Panc1 (cell line): Measurements from ENCODE around the gene TMEM62. TPM values are rescaled to one million over a fixed set of nuclear protein-coding genes. Genes with fewer than 3 reads are reported as not detected.
"Not testable (repeated sequence)": the region's sequence is repeated elsewhere in the genome, so short reads cannot be mapped to it uniquely, and the experiment has no call there.

Experiments
- ATAC-seq: fragments of 200-7000 bp; cut with Tn5 transposase; 2 replicates; pipeline ENCODE4 v1.9.1; 2020; ENCODE audit warnings: mild to moderate bottlenecking, moderate library complexity
- BruUV-seq: library from RNA; stranded (reverse); fragments of 400-500 nt; replicated peaks from 2 replicates; lab custom pipeline; 2021; lab: Mats Ljungman, UMichigan
- CTCF ChIA-PET: fragments of 300-600 bp; sonication (Branson Sonifier 250); formaldehyde crosslinking; loops from one replicate; lab custom pipeline; 2022; ENCODE audit warnings: antibody characterized with exemption; lab: Charles Lee
- POLR2A ChIA-PET: fragments of 300-600 bp; sonication (Branson Sonifier 250); formaldehyde crosslinking; loops from one replicate; lab custom pipeline; 2022; ENCODE audit warnings: antibody characterized with exemption; lab: Charles Lee
- DNase-seq: peaks from one replicate; pipeline ENCODE4 v3.0.0-alpha.2; 2010; ENCODE audit warnings: low read depth, low spot score
- H3K27ac ChIP-seq: 2 replicates; pipeline ENCODE4 v1.5.1; 2011; ENCODE audit warnings: mild to moderate bottlenecking, low read length, inconsistent platforms
- H3K27me3 ChIP-seq: fragments of 200-500 bp; sonication (Bioruptor generic); 2 replicates; pipeline ENCODE4 v1.6.0; 2014; ENCODE audit warnings: low read length, inconsistent platforms; ENCODE audit not compliant: control insufficient read depth, insufficient read depth
- H3K36me3 ChIP-seq: fragments of 200-500 bp; sonication (Bioruptor generic); 2 replicates; pipeline ENCODE4 v1.5.1; 2014; ENCODE audit warnings: inconsistent platforms, mild to moderate bottlenecking, low read length, moderate library complexity; ENCODE audit not compliant: control insufficient read depth, insufficient read depth
- H3K4me1 ChIP-seq: 2 replicates; pipeline ENCODE4 v1.5.1; 2011; ENCODE audit warnings: inconsistent platforms, mild to moderate bottlenecking, low read length, moderate library complexity; ENCODE audit not compliant: control insufficient read depth, insufficient read depth
- H3K4me3 ChIP-seq, 2 experiments: 2 replicates each; pipeline ENCODE4 v1.5.1; 2011 to 2012; ENCODE audit warnings: low read depth in 2 of 2, low read length in 2 of 2, mild to moderate bottlenecking in 2 of 2, inconsistent platforms in 1 of 2, moderate library complexity in 1 of 2
- H3K9me3 ChIP-seq: fragments of 200-500 bp; sonication (Bioruptor generic); 2 replicates; pipeline ENCODE4 v1.5.1; 2014; ENCODE audit warnings: low read depth, mild to moderate bottlenecking, inconsistent platforms, low read length, moderate library complexity; ENCODE audit not compliant: control insufficient read depth, insufficient read depth
- POLR2AphosphoS5 ChIP-seq: IDR thresholded peaks from 2 replicates; pipeline ENCODE4 v1.6.1; 2012; ENCODE audit warnings: mild to moderate bottlenecking, low read depth, low read length, moderate library complexity
- SIN3A ChIP-seq: IDR thresholded peaks from 2 replicates; pipeline ENCODE4 v1.6.1; 2012; ENCODE audit warnings: low read depth, mild to moderate bottlenecking, low read length, moderate library complexity, borderline replicate concordance; ENCODE audit not compliant: insufficient read depth
- TCF7L2 ChIP-seq: IDR thresholded peaks from 2 replicates; pipeline ENCODE4 v1.6.1; 2011; ENCODE audit warnings: mild to moderate bottlenecking, low read depth, low read length, inconsistent platforms
- in situ Hi-C: cut with HindIII; loops from 2 replicates; pipeline ENCODE4 v1.10.0; 2016; ENCODE audit warnings: low sequenced_read_pairs, low pct_unique_long_range_greater_than_20kb
- intact Hi-C: fragments of 100-400 bp; cut with micrococcal nuclease; formaldehyde crosslinking; loops from one replicate; pipeline ENCODE4 v1.10.0; 2022; ENCODE audit not compliant: unreplicated experiment
- total RNA-seq: library from RNA; stranded (reverse); gene quantifications from one replicate; pipeline ENCODE4 v1.2.1, GENCODE V29; 2021; ENCODE audit not compliant: unreplicated experiment
- TF ChIP-seq, protein P1 (sequence below): fragments of 450-650 bp; IDR thresholded peaks from 2 replicates; pipeline ENCODE4 v1.5.1; 2017; ENCODE audit warnings: mild to moderate bottlenecking
- TF ChIP-seq, protein P2 (sequence below), 2 experiments: IDR thresholded peaks; 2 replicates each; pipeline ENCODE4 v1.6.1; 2011 to 2012; ENCODE audit warnings: low read depth in 2 of 2, control low read depth in 1 of 2, low read length in 1 of 2, mild to moderate bottlenecking in 1 of 2, moderate library complexity in 1 of 2; ENCODE audit not compliant: insufficient read depth in 1 of 2

TMEM62 gene
- total RNA-seq, 1 experiment from 2014 or later: 20.4 TPM

DNA sequence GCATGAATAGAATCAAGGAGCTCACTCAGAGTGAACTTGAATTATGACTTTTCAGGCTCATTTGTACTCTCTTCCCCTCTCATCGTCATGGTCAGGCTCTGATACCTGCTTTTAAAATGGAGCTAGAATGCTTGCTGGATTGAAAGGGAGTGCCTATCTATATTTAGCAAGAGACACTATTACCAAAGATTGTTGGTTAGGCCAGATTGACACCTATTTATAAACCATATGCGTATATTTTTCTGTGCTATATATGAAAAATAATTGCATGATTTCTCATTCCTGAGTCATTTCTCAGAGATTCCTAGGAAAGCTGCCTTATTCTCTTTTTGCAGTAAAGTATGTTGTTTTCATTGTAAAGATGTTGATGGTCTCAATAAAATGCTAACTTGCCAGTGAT is 61.4 kb downstream of the TMEM62 start:
- Histone ChIP-seq H3K9me3 (no peaks in the 10 kb centered on the region), H3K27ac (no peak overlapping the region), H3K4me3 (no peak overlapping the region), H3K27me3 (no peaks in the 10 kb centered on the region), H3K36me3 (peaks cover 25% of the 10 kb centered on the region), H3K4me1 (no peaks in the 10 kb centered on the region)
- no peak for TF ChIP-seq POLR2AphosphoS5
- TF ChIP-seq, protein P1, sequence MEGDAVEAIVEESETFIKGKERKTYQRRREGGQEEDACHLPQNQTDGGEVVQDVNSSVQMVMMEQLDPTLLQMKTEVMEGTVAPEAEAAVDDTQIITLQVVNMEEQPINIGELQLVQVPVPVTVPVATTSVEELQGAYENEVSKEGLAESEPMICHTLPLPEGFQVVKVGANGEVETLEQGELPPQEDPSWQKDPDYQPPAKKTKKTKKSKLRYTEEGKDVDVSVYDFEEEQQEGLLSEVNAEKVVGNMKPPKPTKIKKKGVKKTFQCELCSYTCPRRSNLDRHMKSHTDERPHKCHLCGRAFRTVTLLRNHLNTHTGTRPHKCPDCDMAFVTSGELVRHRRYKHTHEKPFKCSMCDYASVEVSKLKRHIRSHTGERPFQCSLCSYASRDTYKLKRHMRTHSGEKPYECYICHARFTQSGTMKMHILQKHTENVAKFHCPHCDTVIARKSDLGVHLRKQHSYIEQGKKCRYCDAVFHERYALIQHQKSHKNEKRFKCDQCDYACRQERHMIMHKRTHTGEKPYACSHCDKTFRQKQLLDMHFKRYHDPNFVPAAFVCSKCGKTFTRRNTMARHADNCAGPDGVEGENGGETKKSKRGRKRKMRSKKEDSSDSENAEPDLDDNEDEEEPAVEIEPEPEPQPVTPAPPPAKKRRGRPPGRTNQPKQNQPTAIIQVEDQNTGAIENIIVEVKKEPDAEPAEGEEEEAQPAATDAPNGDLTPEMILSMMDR: no peak
- TF ChIP-seq TCF7L2: no peak
- TF ChIP-seq, protein P2, sequence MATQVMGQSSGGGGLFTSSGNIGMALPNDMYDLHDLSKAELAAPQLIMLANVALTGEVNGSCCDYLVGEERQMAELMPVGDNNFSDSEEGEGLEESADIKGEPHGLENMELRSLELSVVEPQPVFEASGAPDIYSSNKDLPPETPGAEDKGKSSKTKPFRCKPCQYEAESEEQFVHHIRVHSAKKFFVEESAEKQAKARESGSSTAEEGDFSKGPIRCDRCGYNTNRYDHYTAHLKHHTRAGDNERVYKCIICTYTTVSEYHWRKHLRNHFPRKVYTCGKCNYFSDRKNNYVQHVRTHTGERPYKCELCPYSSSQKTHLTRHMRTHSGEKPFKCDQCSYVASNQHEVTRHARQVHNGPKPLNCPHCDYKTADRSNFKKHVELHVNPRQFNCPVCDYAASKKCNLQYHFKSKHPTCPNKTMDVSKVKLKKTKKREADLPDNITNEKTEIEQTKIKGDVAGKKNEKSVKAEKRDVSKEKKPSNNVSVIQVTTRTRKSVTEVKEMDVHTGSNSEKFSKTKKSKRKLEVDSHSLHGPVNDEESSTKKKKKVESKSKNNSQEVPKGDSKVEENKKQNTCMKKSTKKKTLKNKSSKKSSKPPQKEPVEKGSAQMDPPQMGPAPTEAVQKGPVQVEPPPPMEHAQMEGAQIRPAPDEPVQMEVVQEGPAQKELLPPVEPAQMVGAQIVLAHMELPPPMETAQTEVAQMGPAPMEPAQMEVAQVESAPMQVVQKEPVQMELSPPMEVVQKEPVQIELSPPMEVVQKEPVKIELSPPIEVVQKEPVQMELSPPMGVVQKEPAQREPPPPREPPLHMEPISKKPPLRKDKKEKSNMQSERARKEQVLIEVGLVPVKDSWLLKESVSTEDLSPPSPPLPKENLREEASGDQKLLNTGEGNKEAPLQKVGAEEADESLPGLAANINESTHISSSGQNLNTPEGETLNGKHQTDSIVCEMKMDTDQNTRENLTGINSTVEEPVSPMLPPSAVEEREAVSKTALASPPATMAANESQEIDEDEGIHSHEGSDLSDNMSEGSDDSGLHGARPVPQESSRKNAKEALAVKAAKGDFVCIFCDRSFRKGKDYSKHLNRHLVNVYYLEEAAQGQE (IDR thresholded peaks at IDR 0.05; ENCODE audit: insufficient read depth in 1 of 2, low read depth in 2 of 2, low read length in 1 of 2): no peak
- TF ChIP-seq SIN3A: no peak
- in situ Hi-C loops (no loop called here), intact Hi-C loops (no loop called here)
- DNase-seq: no peak
- ChIA-PET POLR2A (no interaction called here), CTCF (interaction anchor here (1.6 kb wide), 1 partner anchor 9 kb away, joined by 8 read pairs; no protein-coding TSS in a partner anchor)
- ATAC-seq: no peak
- no TSS peak for BruUV-seq

DNA sequence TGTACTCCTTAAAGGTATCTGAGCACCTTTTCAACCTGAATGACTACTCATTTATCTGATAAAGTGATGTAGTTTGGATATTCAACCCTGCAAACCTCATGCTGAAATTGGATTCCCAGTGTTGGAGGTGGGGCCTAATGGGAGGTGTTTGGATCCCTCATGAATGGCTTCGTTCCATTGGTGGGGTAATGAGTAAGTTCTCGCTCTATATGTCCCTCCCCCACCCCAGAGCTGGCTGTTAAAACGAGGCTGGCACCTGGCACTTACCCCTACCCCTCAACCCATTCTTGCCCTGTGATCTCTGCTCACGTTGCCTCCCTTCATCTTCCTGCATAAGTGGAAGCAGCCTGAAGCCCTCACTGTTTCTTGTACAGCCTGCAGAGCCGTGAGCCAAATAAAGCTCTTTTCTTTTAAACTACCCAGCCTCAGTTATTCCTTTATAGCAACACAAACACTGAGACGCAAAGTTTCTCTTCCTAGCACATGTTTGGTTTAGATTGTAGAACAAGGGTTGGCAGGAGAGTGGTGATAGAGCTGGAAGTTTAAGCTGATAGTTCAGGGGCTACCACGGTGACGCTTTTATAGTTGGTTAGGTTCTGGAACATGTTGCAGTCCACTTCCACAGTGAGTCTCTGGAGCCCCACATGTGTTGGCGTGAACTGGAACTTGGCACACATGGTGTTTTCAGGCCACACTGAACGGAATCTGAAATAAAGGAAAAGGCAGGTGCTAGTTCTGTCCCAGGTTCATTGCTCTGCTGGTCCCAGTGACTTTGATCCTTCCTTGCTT is 63.6 kb downstream of the TMEM62 start:
- Histone ChIP-seq H3K4me1 (no peaks in the 10 kb centered on the region), H3K27me3 (no peaks in the 10 kb centered on the region), H3K27ac (no peak overlapping the region), H3K9me3 (no peaks in the 10 kb centered on the region), H3K36me3 (peaks cover 14% of the 10 kb centered on the region), H3K4me3 (no peak overlapping the region)
- TF ChIP-seq POLR2AphosphoS5: no peak
- TF ChIP-seq, protein P1: no peak
- TF ChIP-seq, protein P2 (IDR thresholded peaks at IDR 0.05; ENCODE audit: insufficient read depth in 1 of 2, low read depth in 2 of 2, low read length in 1 of 2): no peak
- TF ChIP-seq SIN3A: no peak
- TF ChIP-seq TCF7L2: no peak
- DNase-seq (no peak), ATAC-seq (no peak)
- BruUV-seq: no TSS peak
- intact Hi-C loops: no loop called here
- POLR2A ChIA-PET: interaction anchor here (0.6 to 0.7 kb wide), 2 partner anchors 102 to 313 kb away, joined by 5 to 7 read pairs; no protein-coding TSS in a partner anchor
- CTCF ChIA-PET: no interaction called here
- in situ Hi-C loops: no loop called here

DNA sequence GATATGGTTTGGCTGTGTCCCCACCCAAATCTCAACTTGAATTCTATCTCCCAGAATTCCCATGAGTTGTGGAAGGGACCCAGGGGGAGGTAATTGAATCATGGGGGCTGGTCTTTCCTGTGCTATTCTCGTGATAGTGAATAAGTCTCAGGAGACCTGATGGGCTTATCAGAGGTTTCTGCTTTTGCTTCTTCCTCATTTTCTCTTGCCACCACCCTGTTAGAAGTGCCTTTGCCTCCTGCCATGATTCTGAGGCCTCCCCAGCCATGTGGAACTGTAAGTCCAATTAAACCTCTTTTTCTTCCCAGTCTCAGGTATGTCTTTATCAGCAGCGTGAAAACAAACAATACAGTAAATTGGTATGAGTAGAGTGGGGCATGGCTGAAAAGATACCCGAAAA is 64.4 kb downstream of the TMEM62 start:
- H3K9me3 ChIP-seq, BruUV-seq, H3K36me3 ChIP-seq, H3K27me3 ChIP-seq, CTCF ChIA-PET, DNase-seq, H3K4me3 ChIP-seq, POLR2A ChIA-PET, H3K4me1 ChIP-seq, ATAC-seq, H3K27ac ChIP-seq, intact Hi-C loops, in situ Hi-C loops: not testable (repeated sequence)
